ENCODE data around the gene HS6ST2.

HS6ST2 gene

GRCh38 chrX:132790329-132790728, 168.1 kb downstream of the HS6ST2 start:
- no peak for DNase-seq

- DNase-seq = no peak
Measured at GRCh38 chrX:132786217-132786616, 172.2 kb downstream of the HS6ST2 start.

- no peak for DNase-seq
Measured at GRCh38 chrX:132778917-132779316, 179.5 kb downstream of the HS6ST2 start.

- DNase-seq = no peak
Measured at GRCh38 chrX:132776486-132777210, 181.8 kb downstream of the HS6ST2 start.

GRCh38 chrX:132775263-132775823, 183.1 kb downstream of the HS6ST2 start:
- DNase-seq = peak in 1 of 5 donors; percentile 23

- DNase-seq = no peak
Measured at GRCh38 chrX:132774010-132774714, 184.3 kb downstream of the HS6ST2 start.

GRCh38 chrX:132769609-132770008, 188.8 kb downstream of the HS6ST2 start:
- DNase-seq = no peak

GRCh38 chrX:132766452-132766851, 192.0 kb downstream of the HS6ST2 start:
- no peak for DNase-seq

GRCh38 chrX:132763528-132763927, 194.9 kb downstream of the HS6ST2 start:
- no peak for DNase-seq

- no peak for DNase-seq
Measured at GRCh38 chrX:132758759-132759158, 199.7 kb downstream of the HS6ST2 start.

- DNase-seq = no peak
Measured at GRCh38 chrX:132757066-132757623, 201.3 kb downstream of the HS6ST2 start.

- no peak for DNase-seq
Measured at GRCh38 chrX:132756439-132756838, 202.0 kb downstream of the HS6ST2 start.

- DNase-seq = no peak
Measured at GRCh38 chrX:132751063-132751690, 207.3 kb downstream of the HS6ST2 start.

GRCh38 chrX:132750331-132751062, 207.9 kb downstream of the HS6ST2 start:
- no peak for DNase-seq

- no peak for DNase-seq
Measured at GRCh38 chrX:132749406-132749805, 209.0 kb downstream of the HS6ST2 start.

- no peak for DNase-seq
Measured at GRCh38 chrX:132748909-132749308, 209.5 kb downstream of the HS6ST2 start.

- DNase-seq = no peak
Measured at GRCh38 chrX:132748268-132748667, 210.2 kb downstream of the HS6ST2 start.

- DNase-seq = no peak
Measured at GRCh38 chrX:132745593-132745992, 212.8 kb downstream of the HS6ST2 start.

GRCh38 chrX:132744470-132744869, 214.0 kb downstream of the HS6ST2 start:
- no peak for DNase-seq

- no peak for DNase-seq
Measured at GRCh38 chrX:132743086-132743485, 215.3 kb downstream of the HS6ST2 start.

- DNase-seq = no peak
Measured at GRCh38 chrX:132742246-132742645, 216.2 kb downstream of the HS6ST2 start.

GRCh38 chrX:132741689-132742088, 216.7 kb downstream of the HS6ST2 start:
- no peak for DNase-seq
